Muscle layer of colon (tissue), 2 donors: ENCODE results near the gene CAMSAP2.
"Not testable (repeated sequence)": the region's sequence is repeated elsewhere in the genome, so short reads cannot be mapped to it uniquely, and the experiment has no call there.

Source experiments
- H3K27ac ChIP-seq: one replicate; pipeline ENCODE4 v1.7.0; 2013; ENCODE audit warnings: low read depth, mild to moderate bottlenecking, low read length, moderate library complexity
- H3K27me3 ChIP-seq, 2 donors: one replicate each; pipeline ENCODE4 v1.7.0; 2013; ENCODE audit warnings: low read length in 2 of 2, mild to moderate bottlenecking in 2 of 2; ENCODE audit not compliant: insufficient read depth in 2 of 2, control insufficient read depth in 1 of 2
- H3K36me3 ChIP-seq: one replicate; pipeline ENCODE4 v1.7.0; 2013; ENCODE audit warnings: mild to moderate bottlenecking, low read length; ENCODE audit not compliant: insufficient read depth
- H3K4me1 ChIP-seq: one replicate; pipeline ENCODE4 v1.7.0; 2013; ENCODE audit warnings: mild to moderate bottlenecking, low read length; ENCODE audit not compliant: insufficient read depth
- H3K4me3 ChIP-seq, 2 donors: one replicate each; pipeline ENCODE4 v1.7.0; 2013; ENCODE audit warnings: low read length in 2 of 2, low read depth in 1 of 2, mild to moderate bottlenecking in 1 of 2, moderate library complexity in 1 of 2
- H3K9ac ChIP-seq: one replicate; pipeline ENCODE4 v1.7.0; 2013; ENCODE audit warnings: low read length
- H3K9me3 ChIP-seq: one replicate; pipeline ENCODE4 v1.7.0; 2013; ENCODE audit warnings: mild to moderate bottlenecking, low read length
- donor health status: abdominal sarcoma.
- donor health status: Adenocarcinoma of cecum.

The CAMSAP2 gene

GRCh38 chr1:200787896-200788387 lies 49.2 kb downstream of the CAMSAP2 start:
- H3K27ac ChIP-seq: no peak overlapping the region
- no peak overlapping the region for H3K9ac ChIP-seq
- H3K9me3 ChIP-seq: no peaks in the 10 kb centered on the region
- H3K4me3 ChIP-seq: no peak overlapping the region
- H3K27me3 ChIP-seq: no peaks in the 10 kb centered on the region
- H3K36me3 ChIP-seq: no peaks in the 10 kb centered on the region
- H3K4me1 ChIP-seq: peaks cover 4% of the 10 kb centered on the region

- not testable (repeated sequence) for H3K4me3 ChIP-seq, H3K36me3 ChIP-seq, H3K27ac ChIP-seq, H3K9me3 ChIP-seq, H3K27me3 ChIP-seq, H3K9ac ChIP-seq
- H3K4me1 ChIP-seq: peaks cover 23% of the 10 kb centered on the region
These were observed 52.3 kb downstream of the CAMSAP2 start for GRCh38 chr1:200791012-200791411.

GRCh38 chr1:200793677-200794076 lies 55.0 kb downstream of the CAMSAP2 start:
- no peak overlapping the region for H3K9ac ChIP-seq
- no peaks in the 10 kb centered on the region for H3K27me3 ChIP-seq
- no peak overlapping the region for H3K27ac ChIP-seq
- peaks cover 21% of the 10 kb centered on the region for H3K4me1 ChIP-seq
- no peaks in the 10 kb centered on the region for H3K36me3 ChIP-seq
- no peaks in the 10 kb centered on the region for H3K9me3 ChIP-seq
- H3K4me3 ChIP-seq: no peak overlapping the region

- Histone ChIP-seq H3K4me3 (no peak overlapping the region), H3K4me1 (peaks cover 21% of the 10 kb centered on the region), H3K9me3 (no peaks in the 10 kb centered on the region), H3K9ac (no peak overlapping the region), H3K27me3 (no peaks in the 10 kb centered on the region), H3K27ac (no peak overlapping the region), H3K36me3 (no peaks in the 10 kb centered on the region)
These were observed 55.9 kb downstream of the CAMSAP2 start for GRCh38 chr1:200794506-200795065.

GRCh38 chr1:200795156-200795555 lies 56.5 kb downstream of the CAMSAP2 start:
- Histone ChIP-seq H3K36me3 (no peaks in the 10 kb centered on the region), H3K4me3 (no peak overlapping the region), H3K27ac (no peak overlapping the region), H3K4me1 (peaks cover 21% of the 10 kb centered on the region), H3K9ac (no peak overlapping the region), H3K9me3 (no peaks in the 10 kb centered on the region), H3K27me3 (no peaks in the 10 kb centered on the region)

GRCh38 chr1:200802042-200802441 lies 63.3 kb downstream of the CAMSAP2 start:
- H3K36me3 ChIP-seq: no peaks in the 10 kb centered on the region
- H3K27ac ChIP-seq: no peak overlapping the region
- no peak overlapping the region for H3K9ac ChIP-seq
- no peaks in the 10 kb centered on the region for H3K9me3 ChIP-seq
- no peaks in the 10 kb centered on the region for H3K27me3 ChIP-seq
- peaks cover 7% of the 10 kb centered on the region for H3K4me1 ChIP-seq
- H3K4me3 ChIP-seq: no peak overlapping the region

- H3K9me3 ChIP-seq: no peaks in the 10 kb centered on the region
- no peak overlapping the region for H3K27ac ChIP-seq
- H3K9ac ChIP-seq: no peak overlapping the region
These were observed 64.3 kb downstream of the CAMSAP2 start for GRCh38 chr1:200802865-200803512.

GRCh38 chr1:200805719-200806118 lies 67.0 kb downstream of the CAMSAP2 start:
- Histone ChIP-seq H3K9me3 (no peaks in the 10 kb centered on the region), H3K27me3 (no peaks in the 10 kb centered on the region), H3K4me3 (no peak overlapping the region), H3K9ac (no peak overlapping the region), H3K36me3 (peaks cover 17% of the 10 kb centered on the region), H3K4me1 (peaks cover 7% of the 10 kb centered on the region), H3K27ac (no peak overlapping the region)

More at GRCh38 chr1:200802865-200803512, 64.3 kb downstream of the CAMSAP2 start:
- Histone ChIP-seq H3K27me3 (no peaks in the 10 kb centered on the region), H3K36me3 (peaks cover under 1% of the 10 kb centered on the region), H3K4me1 (peaks cover 7% of the 10 kb centered on the region), H3K4me3 (no peak overlapping the region)

- Histone ChIP-seq H3K36me3 (peaks cover 17% of the 10 kb centered on the region), H3K4me1 (peaks cover 9% of the 10 kb centered on the region), H3K27me3 (no peaks in the 10 kb centered on the region), H3K9ac (no peak overlapping the region), H3K4me3 (no peak overlapping the region), H3K27ac (no peak overlapping the region), H3K9me3 (no peaks in the 10 kb centered on the region)
These were observed 70.2 kb downstream of the CAMSAP2 start for GRCh38 chr1:200808846-200809245.

- Histone ChIP-seq H3K9me3 (no peaks in the 10 kb centered on the region), H3K27me3 (no peaks in the 10 kb centered on the region), H3K27ac (no peak overlapping the region), H3K9ac (no peak overlapping the region), H3K4me1 (peaks cover 9% of the 10 kb centered on the region), H3K36me3 (peaks cover 17% of the 10 kb centered on the region), H3K4me3 (no peak overlapping the region)
These were observed 73.0 kb downstream of the CAMSAP2 start for GRCh38 chr1:200811704-200812103.

GRCh38 chr1:200816624-200817224 lies 78.0 kb downstream of the CAMSAP2 start:
- not testable (repeated sequence) for H3K9me3 ChIP-seq, H3K4me1 ChIP-seq, H3K9ac ChIP-seq, H3K4me3 ChIP-seq, H3K36me3 ChIP-seq, H3K27ac ChIP-seq, H3K27me3 ChIP-seq
